ENCODE data around the gene DNAJC18.

DNAJC18 gene

DNA sequence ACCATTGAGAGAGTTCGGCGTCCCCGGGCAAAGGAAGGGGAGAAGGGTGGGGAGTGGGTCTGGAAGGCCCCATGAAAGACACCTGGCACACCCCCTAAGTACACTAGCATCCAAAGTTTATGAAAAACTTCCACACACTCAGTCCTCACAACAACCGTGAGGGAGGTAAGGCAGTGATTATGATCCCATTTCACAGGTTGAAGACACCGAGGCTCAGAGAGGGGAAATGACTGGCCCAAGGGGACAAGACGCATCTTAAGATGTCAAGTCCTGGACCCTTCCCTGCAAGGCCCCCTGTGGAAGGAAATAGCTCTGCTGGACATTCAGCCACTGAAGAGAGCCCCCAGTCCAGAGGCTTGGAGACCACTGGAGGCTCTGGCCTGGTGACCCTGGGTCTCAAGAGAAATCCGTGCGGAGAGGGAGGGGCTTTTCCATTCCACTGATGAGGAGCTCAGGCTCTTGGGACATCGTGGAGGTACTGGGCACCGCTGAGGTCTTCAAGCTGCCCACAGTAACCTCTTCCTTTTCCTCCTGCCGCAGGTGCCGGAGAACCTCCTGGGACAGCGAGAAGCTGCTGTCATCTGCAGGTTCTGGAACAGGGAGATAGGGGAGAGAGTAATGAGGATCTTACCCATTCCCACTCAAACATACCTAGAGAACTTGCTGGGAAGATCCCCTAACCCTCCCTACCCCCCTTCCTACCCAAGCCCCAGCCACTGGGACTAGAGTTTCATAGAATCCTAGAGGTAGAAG, 36.7 kb upstream of the DNAJC18 start:
- Histone ChIP-seq H3K9me2 (ENCODE audit: low read depth, low read length) (no peaks in the 10 kb centered on the region), H3K79me2 (ENCODE audit: insufficient read depth, low read length) (no peaks in the 10 kb centered on the region), H3K27me3 (ENCODE audit: insufficient read depth, low read length) (peaks cover 23% of the 10 kb centered on the region), H3F3A (ENCODE audit: insufficient read depth, low read length) (no peaks in the 10 kb centered on the region), H3K4me2 (ENCODE audit: low read length) (no peak overlapping the region), H2AFZ (ENCODE audit: low read length) (no peak overlapping the region), H4K20me1 (ENCODE audit: insufficient read depth, low read length) (no peaks in the 10 kb centered on the region), H3K9ac (ENCODE audit: low read length) (no peak overlapping the region), H3K36me3 (ENCODE audit: insufficient read depth, low read length) (no peaks in the 10 kb centered on the region), H3K4me1 (ENCODE audit: insufficient read depth, low read length, severe bottlenecking) (no peaks in the 10 kb centered on the region), H3K27ac (ENCODE audit: low read depth, low read length, poor library complexity, severe bottlenecking) (no peak overlapping the region), H3K4me3 (ENCODE audit: low read depth, low read length, poor library complexity, severe bottlenecking) (no peak overlapping the region), H3K9me3 (ENCODE audit: low read length) (no peaks in the 10 kb centered on the region)
- no peak for TF ChIP-seq EZH2 (IDR thresholded peaks at IDR 0.05; ENCODE audit: borderline replicate concordance, low read length)
- TF ChIP-seq, protein P1, sequence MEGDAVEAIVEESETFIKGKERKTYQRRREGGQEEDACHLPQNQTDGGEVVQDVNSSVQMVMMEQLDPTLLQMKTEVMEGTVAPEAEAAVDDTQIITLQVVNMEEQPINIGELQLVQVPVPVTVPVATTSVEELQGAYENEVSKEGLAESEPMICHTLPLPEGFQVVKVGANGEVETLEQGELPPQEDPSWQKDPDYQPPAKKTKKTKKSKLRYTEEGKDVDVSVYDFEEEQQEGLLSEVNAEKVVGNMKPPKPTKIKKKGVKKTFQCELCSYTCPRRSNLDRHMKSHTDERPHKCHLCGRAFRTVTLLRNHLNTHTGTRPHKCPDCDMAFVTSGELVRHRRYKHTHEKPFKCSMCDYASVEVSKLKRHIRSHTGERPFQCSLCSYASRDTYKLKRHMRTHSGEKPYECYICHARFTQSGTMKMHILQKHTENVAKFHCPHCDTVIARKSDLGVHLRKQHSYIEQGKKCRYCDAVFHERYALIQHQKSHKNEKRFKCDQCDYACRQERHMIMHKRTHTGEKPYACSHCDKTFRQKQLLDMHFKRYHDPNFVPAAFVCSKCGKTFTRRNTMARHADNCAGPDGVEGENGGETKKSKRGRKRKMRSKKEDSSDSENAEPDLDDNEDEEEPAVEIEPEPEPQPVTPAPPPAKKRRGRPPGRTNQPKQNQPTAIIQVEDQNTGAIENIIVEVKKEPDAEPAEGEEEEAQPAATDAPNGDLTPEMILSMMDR (IDR thresholded peaks at IDR 0.05; ENCODE audit: low read length): no peak

DNA sequence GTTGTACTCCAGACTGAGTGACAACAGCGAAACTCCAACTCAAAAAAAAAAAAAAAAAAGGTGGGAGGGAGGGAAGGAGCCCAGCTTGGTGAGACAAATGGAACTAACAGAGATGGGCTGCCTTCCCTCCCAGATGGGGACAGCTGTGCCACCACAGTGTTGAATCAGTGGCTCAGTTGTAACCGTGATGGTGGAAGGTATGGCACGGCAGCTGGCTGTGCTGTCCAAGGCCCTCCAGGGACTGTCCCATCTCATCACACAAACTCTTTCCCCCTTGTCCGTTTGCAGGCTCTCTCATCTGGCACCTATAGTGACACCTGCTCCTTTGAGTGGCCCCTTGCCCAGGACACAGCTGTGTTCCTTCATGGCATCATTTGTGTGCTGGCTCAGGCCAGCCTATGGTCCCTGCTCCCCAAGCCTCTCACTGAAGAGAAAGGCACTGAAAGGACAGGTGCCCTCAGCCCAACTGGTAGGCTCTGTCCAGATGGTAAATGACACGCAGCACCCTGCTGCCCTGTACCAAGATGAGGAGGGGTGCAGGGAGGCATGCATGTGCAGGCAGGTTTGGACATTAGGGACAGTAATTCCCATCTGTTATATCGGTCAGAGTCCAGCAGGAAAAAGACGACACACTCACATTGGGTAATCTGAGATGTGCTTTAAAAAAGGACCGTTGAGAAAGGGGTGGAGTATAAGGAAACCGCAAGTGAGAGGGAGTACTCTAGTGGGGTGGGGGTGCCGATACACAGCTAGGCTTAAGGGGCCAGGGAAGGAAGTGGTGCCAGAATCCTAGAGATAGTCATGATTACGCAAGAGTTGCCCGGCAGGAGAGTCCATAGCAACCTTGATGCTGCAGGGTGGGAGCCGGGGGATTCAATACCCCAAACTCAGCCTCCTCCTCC, 35.8 kb upstream of the DNAJC18 start:
- Histone ChIP-seq H3K9me3 (ENCODE audit: low read length) (no peaks in the 10 kb centered on the region), H3K4me1 (ENCODE audit: insufficient read depth, low read length, severe bottlenecking) (peaks cover 4% of the 10 kb centered on the region), H3K36me3 (ENCODE audit: insufficient read depth, low read length) (no peaks in the 10 kb centered on the region), H3K27me3 (ENCODE audit: insufficient read depth, low read length) (peaks cover 22% of the 10 kb centered on the region; the same call in 1 of the 2 replicates), H4K20me1 (ENCODE audit: insufficient read depth, low read length) (no peaks in the 10 kb centered on the region), H3F3A (ENCODE audit: insufficient read depth, low read length) (no peaks in the 10 kb centered on the region), H3K4me2 (ENCODE audit: low read length) (no peak overlapping the region), H3K27ac (ENCODE audit: low read depth, low read length, poor library complexity, severe bottlenecking) (no peak overlapping the region), H3K4me3 (ENCODE audit: low read depth, low read length, poor library complexity, severe bottlenecking) (no peak overlapping the region), H3K9me2 (ENCODE audit: low read depth, low read length) (no peaks in the 10 kb centered on the region), H3K79me2 (ENCODE audit: insufficient read depth, low read length) (no peaks in the 10 kb centered on the region), H3K9ac (ENCODE audit: low read length) (no peak overlapping the region), H2AFZ (ENCODE audit: low read length) (no peak overlapping the region)
- TF ChIP-seq EZH2 (IDR thresholded peaks at IDR 0.05; ENCODE audit: borderline replicate concordance, low read length): no peak
- TF ChIP-seq, protein P1 (IDR thresholded peaks at IDR 0.05; ENCODE audit: low read length): no peak

DNA sequence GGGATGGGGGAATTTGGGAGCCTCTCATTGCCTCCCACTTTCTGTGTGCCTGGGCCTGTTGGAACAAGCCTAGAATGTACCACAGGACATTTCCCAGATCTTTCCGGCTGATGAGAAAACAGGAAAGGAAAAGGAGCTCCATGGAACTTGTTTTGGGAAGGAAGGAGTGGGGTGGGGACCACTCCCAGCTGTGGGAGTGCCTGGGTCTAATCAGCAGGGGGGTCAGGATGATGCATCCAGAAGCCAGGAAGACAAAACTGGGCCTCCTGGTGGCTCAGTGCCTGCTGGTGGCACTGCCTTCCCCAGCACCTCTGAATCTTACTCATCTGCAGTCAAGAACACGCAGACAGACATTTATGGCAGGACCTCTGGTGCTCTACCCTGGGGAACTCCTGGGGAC, 34.2 kb upstream of the DNAJC18 start:
- H3K9me2 ChIP-seq (ENCODE audit: low read depth, low read length): no peaks in the 10 kb centered on the region
- no peak overlapping the region for H3K4me2 ChIP-seq (ENCODE audit: low read length)
- no peaks in the 10 kb centered on the region for H4K20me1 ChIP-seq (ENCODE audit: insufficient read depth, low read length)
- peaks cover 4% of the 10 kb centered on the region for H3K4me1 ChIP-seq (ENCODE audit: insufficient read depth, low read length, severe bottlenecking)
- peaks cover 22% of the 10 kb centered on the region; the same call in 1 of the 2 replicates for H3K27me3 ChIP-seq (ENCODE audit: insufficient read depth, low read length)
- no peaks in the 10 kb centered on the region for H3K36me3 ChIP-seq (ENCODE audit: insufficient read depth, low read length)
- H3K9me3 ChIP-seq (ENCODE audit: low read length): no peaks in the 10 kb centered on the region
- no peak overlapping the region for H3K9ac ChIP-seq (ENCODE audit: low read length)
- no peaks in the 10 kb centered on the region for H3F3A ChIP-seq (ENCODE audit: insufficient read depth, low read length)
- no peaks in the 10 kb centered on the region for H3K79me2 ChIP-seq (ENCODE audit: insufficient read depth, low read length)
- no peak overlapping the region for H2AFZ ChIP-seq (ENCODE audit: low read length)
- TF ChIP-seq, protein P1 (IDR thresholded peaks at IDR 0.05; ENCODE audit: low read length): no peak
- no peak for TF ChIP-seq EZH2 (IDR thresholded peaks at IDR 0.05; ENCODE audit: borderline replicate concordance, low read length)
- no peak overlapping the region for H3K27ac ChIP-seq (ENCODE audit: low read depth, low read length, poor library complexity, severe bottlenecking)
- H3K4me3 ChIP-seq (ENCODE audit: low read depth, low read length, poor library complexity, severe bottlenecking): no peak overlapping the region

Data from OCI-LY1 (cell line).